Measurements from ENCODE around the gene MICAL3.
"Not testable (repeated sequence)": the region's sequence is repeated elsewhere in the genome, so short reads cannot be mapped to it uniquely, and the experiment has no call there.

MICAL3 gene

GRCh38 chr22:18064636-18065035 lies 40.3 kb upstream of the MICAL3 start:
- no peak for DNase-seq (ENCODE audit: extremely low read depth, low read depth)
- no peak for TF ChIP-seq CTCF (IDR thresholded peaks at IDR 0.05; ENCODE audit: low read depth, low read length, missing control alignments)
- no peak overlapping the region for H3K4me3 ChIP-seq (replicated peaks; ENCODE audit: low read depth, low read length)

GRCh38 chr22:18063715-18064114 lies 39.4 kb upstream of the MICAL3 start:
- DNase-seq (ENCODE audit: extremely low read depth, low read depth); H3K4me3 ChIP-seq (replicated peaks; ENCODE audit: low read depth, low read length): not testable (repeated sequence)

GRCh38 chr22:18063306-18063705 lies 38.9 kb upstream of the MICAL3 start:
- no peak overlapping the region for H3K4me3 ChIP-seq (replicated peaks; ENCODE audit: low read depth, low read length)
- no peak for DNase-seq (ENCODE audit: extremely low read depth, low read depth)
- no peak for TF ChIP-seq CTCF (IDR thresholded peaks at IDR 0.05; ENCODE audit: low read depth, low read length, missing control alignments)

GRCh38 chr22:18062421-18062820 lies 38.1 kb upstream of the MICAL3 start:
- TF ChIP-seq CTCF (IDR thresholded peaks at IDR 0.05; ENCODE audit: low read depth, low read length, missing control alignments): no peak
- DNase-seq (ENCODE audit: extremely low read depth, low read depth): no peak
- no peak overlapping the region for H3K4me3 ChIP-seq (replicated peaks; ENCODE audit: low read depth, low read length)

- DNase-seq (ENCODE audit: extremely low read depth, low read depth): no peak
- H3K4me3 ChIP-seq (replicated peaks; ENCODE audit: low read depth, low read length): no peak overlapping the region
Measured at GRCh38 chr22:18060646-18061620, 36.6 kb upstream of the MICAL3 start.

GRCh38 chr22:18059991-18060390 lies 35.6 kb upstream of the MICAL3 start:
- TF ChIP-seq CTCF (IDR thresholded peaks at IDR 0.05; ENCODE audit: low read depth, low read length, missing control alignments): no peak
- no peak overlapping the region for H3K4me3 ChIP-seq (replicated peaks; ENCODE audit: low read depth, low read length)
- DNase-seq (ENCODE audit: extremely low read depth, low read depth): no peak

More at GRCh38 chr22:18060646-18061620, 36.6 kb upstream of the MICAL3 start:
- TF ChIP-seq CTCF (IDR thresholded peaks at IDR 0.05; ENCODE audit: low read depth, low read length, missing control alignments): no peak

- DNase-seq (ENCODE audit: extremely low read depth, low read depth): no peak
- no peak for TF ChIP-seq CTCF (IDR thresholded peaks at IDR 0.05; ENCODE audit: low read depth, low read length, missing control alignments)
- H3K4me3 ChIP-seq (replicated peaks; ENCODE audit: low read depth, low read length): no peak overlapping the region
Measured at GRCh38 chr22:18059473-18059872, 35.1 kb upstream of the MICAL3 start.

All from HFF-Myc (cell line).